ENCODE data around the gene ZIC1. TPM values are rescaled to one million over a fixed set of nuclear protein-coding genes. Genes with fewer than 3 reads are reported as not detected.

Gene ZIC1
- total RNA-seq, 1 experiment from 2014 or later, result not detected

- TF ChIP-seq TCF7L2 (IDR thresholded peaks at IDR 0.05; ENCODE audit: borderline replicate concordance, extremely low read depth, insufficient read depth, insufficient read length), result no peak
- no peak for TF ChIP-seq ELF1 (IDR thresholded peaks at IDR 0.05; ENCODE audit: borderline replicate concordance, low read depth)
- no peak for TF ChIP-seq SRF (IDR thresholded peaks at IDR 0.05; ENCODE audit: low read depth)
- no peak for TF ChIP-seq MAX (IDR thresholded peaks at IDR 0.05)
- TF ChIP-seq ZNF274 (IDR thresholded peaks at IDR 0.05; ENCODE audit: low read depth, low read length), result no peak
Observed at GRCh38 chr3:147405231-147406027, 3.7 kb upstream of the ZIC1 start (continued).

DNA sequence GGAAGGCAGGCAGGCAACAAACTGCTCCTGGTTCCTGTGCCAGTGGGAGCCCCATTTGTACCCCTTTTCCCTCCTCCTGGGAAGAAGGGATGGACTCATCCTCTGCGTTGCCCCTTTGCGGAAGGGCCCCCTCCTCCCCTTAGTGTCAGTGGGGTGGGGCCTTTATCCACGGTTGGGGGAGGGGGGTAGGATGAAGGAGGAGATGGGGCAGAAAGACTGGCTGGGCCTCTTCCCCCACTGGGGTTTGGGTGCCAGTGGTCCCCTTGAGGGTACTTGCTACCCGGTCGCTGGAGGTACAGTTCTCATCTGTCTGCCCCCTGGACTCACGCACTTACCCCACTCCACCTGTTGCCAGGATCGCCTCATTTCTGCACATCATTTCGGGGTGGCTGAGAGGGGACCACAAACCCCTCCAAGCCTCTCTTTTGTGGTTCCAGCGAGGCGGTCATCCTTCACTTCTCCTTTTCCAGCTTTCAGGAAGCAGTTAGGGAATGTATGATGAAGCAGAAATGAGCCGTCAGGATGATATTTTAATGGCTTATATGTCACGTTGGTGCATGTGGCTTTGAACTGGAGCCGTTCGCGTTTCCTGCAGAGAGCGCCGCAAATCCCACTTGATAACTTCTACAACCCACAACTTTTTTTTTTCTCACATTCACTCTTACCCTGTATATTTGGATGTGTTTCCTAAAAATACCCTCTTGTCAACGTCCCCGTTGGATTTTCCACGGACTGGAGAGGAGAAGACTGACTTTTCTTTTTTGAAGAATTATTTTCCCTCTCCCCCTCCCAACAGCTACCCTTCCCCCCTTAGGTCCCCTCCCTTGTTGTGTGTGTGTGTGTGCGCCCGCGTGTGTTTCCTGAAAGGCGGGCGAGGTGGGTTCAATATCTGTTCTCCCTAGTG is 2.9 kb upstream of the ZIC1 start, which contains the start of gene ZIC4:
ZIC4 (minus strand) TSS at position 516 of the 904 bp plus-strand sequence. CDS start 3,746 bp downstream, outside the sequence.
- Histone ChIP-seq H3K27me3 (ENCODE audit: insufficient read depth, low read length) (no peaks in the 10 kb centered on the region), H3K9ac (ENCODE audit: low read length) (no peak within 1 kb of the TSS), H3K36me3 (ENCODE audit: control insufficient read depth in 1 of 2, insufficient read depth in 2 of 2, low read length in 2 of 2) (no peaks in the 10 kb centered on the region), H3K4me3 (replicated peaks in 1 of 2; ENCODE audit: low read depth in 1 of 2, low read length in 2 of 2) (no peak within 1 kb of the TSS), H2AFZ (ENCODE audit: low read depth, low read length, poor library complexity, severe bottlenecking) (no peak within 1 kb of the TSS), H3K9me2 (ENCODE audit: insufficient read depth) (no peaks in the 10 kb centered on the region), H3K4me2 (ENCODE audit: low read length) (no peak within 1 kb of the TSS), H3K4me1 (ENCODE audit: control insufficient read depth in 1 of 2, insufficient read depth in 2 of 2, low read length in 2 of 2) (no peaks in the 10 kb centered on the region), H3K9me3 (ENCODE audit: control insufficient read depth in 1 of 2, insufficient read depth in 1 of 2, low read depth in 1 of 2, low read length in 2 of 2) (no peaks in the 10 kb centered on the region), H4K20me1 (ENCODE audit: insufficient read depth) (no peaks in the 10 kb centered on the region), H3K79me2 (ENCODE audit: insufficient read depth, low read length) (no peaks in the 10 kb centered on the region), H3K27ac (ENCODE audit: low read depth, low read length) (no peak within 1 kb of the TSS)
- RAD21 ChIA-PET (ENCODE audit: low non-redundant PET in 1 of 2, low total read pairs in 2 of 2, uncharacterized antibody in 2 of 2, unreplicated experiment in 2 of 2), result no interaction called here
- CTCF ChIA-PET, result no interaction called here
- intact Hi-C loops (cut with micrococcal nuclease), result no loop called here
- DNase-seq (ENCODE audit: low read depth, low spot score) (no peak), ATAC-seq (no peak)
- BruUV-seq (replicated peaks), result no TSS peak
- TF ChIP-seq ZFX (IDR thresholded peaks at IDR 0.05) (no peak), ZNF274 (IDR thresholded peaks at IDR 0.05; ENCODE audit: low read depth, low read length) (no peak), SP1 (IDR thresholded peaks at IDR 0.05; ENCODE audit: low read depth) (no peak), FOSL1 (IDR thresholded peaks at IDR 0.05; ENCODE audit: low read depth) (no peak), SRF (IDR thresholded peaks at IDR 0.05; ENCODE audit: low read depth) (no peak), EZH2phosphoT487 (IDR thresholded peaks at IDR 0.05; ENCODE audit: borderline replicate concordance) (no peak), CEBPB (IDR thresholded peaks at IDR 0.05; ENCODE audit: low read depth) (no peak), ELF1 (IDR thresholded peaks at IDR 0.05; ENCODE audit: borderline replicate concordance, low read depth) (no peak), RAD21 (IDR thresholded peaks at IDR 0.05; ENCODE audit: low read depth) (no peak), SIN3A (IDR thresholded peaks at IDR 0.05; ENCODE audit: low read depth) (no peak), MAX (IDR thresholded peaks at IDR 0.05) (no peak), YY1 (IDR thresholded peaks at IDR 0.05; ENCODE audit: extremely low read depth, insufficient replicate concordance, low read depth, low read length) (no peak), EGR1 (IDR thresholded peaks at IDR 0.05; ENCODE audit: low read depth) (no peak), TCF7L2 (IDR thresholded peaks at IDR 0.05; ENCODE audit: borderline replicate concordance, extremely low read depth, insufficient read depth, insufficient read length) (no peak), EZH2 (IDR thresholded peaks at IDR 0.05) (no peak)
- TF ChIP-seq, protein P1, sequence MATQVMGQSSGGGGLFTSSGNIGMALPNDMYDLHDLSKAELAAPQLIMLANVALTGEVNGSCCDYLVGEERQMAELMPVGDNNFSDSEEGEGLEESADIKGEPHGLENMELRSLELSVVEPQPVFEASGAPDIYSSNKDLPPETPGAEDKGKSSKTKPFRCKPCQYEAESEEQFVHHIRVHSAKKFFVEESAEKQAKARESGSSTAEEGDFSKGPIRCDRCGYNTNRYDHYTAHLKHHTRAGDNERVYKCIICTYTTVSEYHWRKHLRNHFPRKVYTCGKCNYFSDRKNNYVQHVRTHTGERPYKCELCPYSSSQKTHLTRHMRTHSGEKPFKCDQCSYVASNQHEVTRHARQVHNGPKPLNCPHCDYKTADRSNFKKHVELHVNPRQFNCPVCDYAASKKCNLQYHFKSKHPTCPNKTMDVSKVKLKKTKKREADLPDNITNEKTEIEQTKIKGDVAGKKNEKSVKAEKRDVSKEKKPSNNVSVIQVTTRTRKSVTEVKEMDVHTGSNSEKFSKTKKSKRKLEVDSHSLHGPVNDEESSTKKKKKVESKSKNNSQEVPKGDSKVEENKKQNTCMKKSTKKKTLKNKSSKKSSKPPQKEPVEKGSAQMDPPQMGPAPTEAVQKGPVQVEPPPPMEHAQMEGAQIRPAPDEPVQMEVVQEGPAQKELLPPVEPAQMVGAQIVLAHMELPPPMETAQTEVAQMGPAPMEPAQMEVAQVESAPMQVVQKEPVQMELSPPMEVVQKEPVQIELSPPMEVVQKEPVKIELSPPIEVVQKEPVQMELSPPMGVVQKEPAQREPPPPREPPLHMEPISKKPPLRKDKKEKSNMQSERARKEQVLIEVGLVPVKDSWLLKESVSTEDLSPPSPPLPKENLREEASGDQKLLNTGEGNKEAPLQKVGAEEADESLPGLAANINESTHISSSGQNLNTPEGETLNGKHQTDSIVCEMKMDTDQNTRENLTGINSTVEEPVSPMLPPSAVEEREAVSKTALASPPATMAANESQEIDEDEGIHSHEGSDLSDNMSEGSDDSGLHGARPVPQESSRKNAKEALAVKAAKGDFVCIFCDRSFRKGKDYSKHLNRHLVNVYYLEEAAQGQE (IDR thresholded peaks at IDR 0.05; ENCODE audit: low read depth), result no peak
- POLR2A ChIA-PET, result no interaction called here

Data from HCT116 (cell line).